ENCODE results near the gene ARHGAP28. TPM values are rescaled to one million over a fixed set of nuclear protein-coding genes. Genes with fewer than 3 reads are reported as not detected.
"Not testable (repeated sequence)": the region's sequence is repeated elsewhere in the genome, so short reads cannot be mapped to it uniquely, and the experiment has no call there.

Gene ARHGAP28
- total RNA-seq, 4 donors from 2014 or later: 1.1 to 26.3 (median 2.6) TPM

- Histone ChIP-seq H3K4me1 (no peaks in the 10 kb centered on the region), H3K27me3 (no peaks in the 10 kb centered on the region), H3K27ac (no peak overlapping the region), H3K36me3 (no peaks in the 10 kb centered on the region), H3K4me3 (no peak overlapping the region), H3K9me3 (no peaks in the 10 kb centered on the region)
- in situ Hi-C loops (cut with MboI; ENCODE audit: low pct_ligation_motif_present in 1 of 4, low pct_unique_long_range_greater_than_20kb in 1 of 4, low sequenced_read_pairs in 3 of 4) (loop anchor here in 1 of 4 donors (25.0 kb wide), 1 partner anchor 109 kb away; no protein-coding TSS in a partner anchor), intact Hi-C loops (cut with DNase I; ENCODE audit: low total_unique reads) (no loop called here)
- TF ChIP-seq CTCF (IDR thresholded peaks at IDR 0.05): no peak
- no peak for TF ChIP-seq POLR2A (IDR thresholded peaks at IDR 0.05)
- no peak for TF ChIP-seq POLR2AphosphoS5 (IDR thresholded peaks at IDR 0.05)
- no peak for TF ChIP-seq EP300 (IDR thresholded peaks at IDR 0.05; ENCODE audit: low read depth)
- 69 to 80% methylated on average over 1 of the region's 1 CpG for WGBS, 2 donors (ENCODE audit: low coverage in 1 of 2)
- no peak for DNase-seq
Measured at GRCh38 chr18:6821356-6821755, 91.8 kb downstream of the ARHGAP28 start.

- H3K9me3 ChIP-seq; H3K27me3 ChIP-seq; DNase-seq; H3K27ac ChIP-seq; in situ Hi-C loops (cut with MboI; ENCODE audit: low pct_ligation_motif_present in 1 of 4, low pct_unique_long_range_greater_than_20kb in 1 of 4, low sequenced_read_pairs in 3 of 4); H3K4me3 ChIP-seq; H3K4me1 ChIP-seq; intact Hi-C loops (cut with DNase I; ENCODE audit: low total_unique reads); H3K36me3 ChIP-seq: not testable (repeated sequence)
- WGBS, 2 donors (ENCODE audit: low coverage in 1 of 2): 88 to 100% methylated on average over 1 to 2 of the region's 29 CpGs
Measured at GRCh38 chr18:6827161-6827560, 97.6 kb downstream of the ARHGAP28 start.

- in situ Hi-C loops (cut with MboI; ENCODE audit: low pct_ligation_motif_present in 1 of 4, low pct_unique_long_range_greater_than_20kb in 1 of 4, low sequenced_read_pairs in 3 of 4); H3K27me3 ChIP-seq; H3K9me3 ChIP-seq; DNase-seq; H3K4me1 ChIP-seq; H3K36me3 ChIP-seq; H3K4me3 ChIP-seq; intact Hi-C loops (cut with DNase I; ENCODE audit: low total_unique reads); H3K27ac ChIP-seq: not testable (repeated sequence)
- 99% methylated on average over 14 of the region's 30 CpGs; no CpG with 5 or more reads in 1 of the 2 donors for WGBS, 2 donors (ENCODE audit: low coverage in 1 of 2)
Measured at GRCh38 chr18:6827566-6827965, 98.0 kb downstream of the ARHGAP28 start.

GRCh38 chr18:6830916-6831315, 101.4 kb downstream of the ARHGAP28 start:
- H3K9me3 ChIP-seq: peaks cover 0 to 3% of the 10 kb centered on the region in 2 donors
- TF ChIP-seq POLR2A (IDR thresholded peaks at IDR 0.05) (no peak), EP300 (IDR thresholded peaks at IDR 0.05; ENCODE audit: low read depth) (no peak)
- H3K27ac ChIP-seq: no peak overlapping the region
- intact Hi-C loops (cut with DNase I; ENCODE audit: low total_unique reads): no loop called here
- no peaks in the 10 kb centered on the region for H3K4me1 ChIP-seq
- no peaks in the 10 kb centered on the region for H3K36me3 ChIP-seq
- in situ Hi-C loops (cut with MboI; ENCODE audit: low pct_ligation_motif_present in 1 of 4, low pct_unique_long_range_greater_than_20kb in 1 of 4, low sequenced_read_pairs in 3 of 4): no loop called here
- no peaks in the 10 kb centered on the region for H3K27me3 ChIP-seq
- 70 to 89% methylated on average over 1 of the region's 1 CpG for WGBS, 2 donors (ENCODE audit: low coverage in 1 of 2)
- DNase-seq: no peak
- H3K4me3 ChIP-seq: no peak overlapping the region

GRCh38 chr18:6835345-6835744, 105.8 kb downstream of the ARHGAP28 start:
- no peak for DNase-seq
- no peak for TF ChIP-seq EP300 (IDR thresholded peaks at IDR 0.05; ENCODE audit: low read depth)
- no peak for TF ChIP-seq POLR2A (IDR thresholded peaks at IDR 0.05)
- no peak for TF ChIP-seq CTCF (IDR thresholded peaks at IDR 0.05)
- TF ChIP-seq POLR2AphosphoS5 (IDR thresholded peaks at IDR 0.05): peak in 2 of 3 donors; percentile 49 to 67
- Histone ChIP-seq H3K4me3 (no peak overlapping the region), H3K27me3 (no peaks in the 10 kb centered on the region), H3K36me3 (no peaks in the 10 kb centered on the region), H3K27ac (peak overlapping the region in 2 of 4 donors; percentile 9 to 16), H3K4me1 (no peaks in the 10 kb centered on the region), H3K9me3 (peaks cover 0 to 3% of the 10 kb centered on the region in 2 donors)
- in situ Hi-C loops (cut with MboI; ENCODE audit: low pct_ligation_motif_present in 1 of 4, low pct_unique_long_range_greater_than_20kb in 1 of 4, low sequenced_read_pairs in 3 of 4): no loop called here
- intact Hi-C loops (cut with DNase I; ENCODE audit: low total_unique reads): no loop called here
- WGBS, 2 donors (ENCODE audit: low coverage in 1 of 2): 28 to 61% methylated on average over 1 of the region's 1 CpG

- intact Hi-C loops (cut with DNase I; ENCODE audit: low total_unique reads): no loop called here
- H3K36me3 ChIP-seq: no peaks in the 10 kb centered on the region
- peak overlapping the region in 1 of 4 donors; percentile 17 for H3K27ac ChIP-seq
- 46% methylated on average over 1 of the region's 1 CpG; no CpG with 5 or more reads in 1 of the 2 donors for WGBS, 2 donors (ENCODE audit: low coverage in 1 of 2)
- no peak for DNase-seq
- H3K4me3 ChIP-seq: no peak overlapping the region
- TF ChIP-seq POLR2A (IDR thresholded peaks at IDR 0.05): no peak
- TF ChIP-seq CTCF (IDR thresholded peaks at IDR 0.05): no peak
- TF ChIP-seq POLR2AphosphoS5 (IDR thresholded peaks at IDR 0.05): no peak
- no peak for TF ChIP-seq EP300 (IDR thresholded peaks at IDR 0.05; ENCODE audit: low read depth)
- H3K9me3 ChIP-seq: peaks cover 0 to 3% of the 10 kb centered on the region in 2 donors
- H3K27me3 ChIP-seq: no peaks in the 10 kb centered on the region
- in situ Hi-C loops (cut with MboI; ENCODE audit: low pct_ligation_motif_present in 1 of 4, low pct_unique_long_range_greater_than_20kb in 1 of 4, low sequenced_read_pairs in 3 of 4): no loop called here
- H3K4me1 ChIP-seq: no peaks in the 10 kb centered on the region
Measured at GRCh38 chr18:6836331-6836730, 106.8 kb downstream of the ARHGAP28 start.

Measured in transverse colon (tissue), 4 donors.